SH-SY5Y (cell line): Measurements from ENCODE around the gene CEP85L.

Experiments used
- GATA2 ChIP-seq: IDR thresholded peaks from 2 replicates; pipeline ENCODE4 v1.6.1; 2011; ENCODE audit warnings: mild to moderate bottlenecking, low read depth, low read length
- GATA3 ChIP-seq: IDR thresholded peaks from 2 replicates; pipeline ENCODE4 v1.6.1; 2011; ENCODE audit warnings: low read depth, mild to moderate bottlenecking, low read length, moderate library complexity

DNA sequence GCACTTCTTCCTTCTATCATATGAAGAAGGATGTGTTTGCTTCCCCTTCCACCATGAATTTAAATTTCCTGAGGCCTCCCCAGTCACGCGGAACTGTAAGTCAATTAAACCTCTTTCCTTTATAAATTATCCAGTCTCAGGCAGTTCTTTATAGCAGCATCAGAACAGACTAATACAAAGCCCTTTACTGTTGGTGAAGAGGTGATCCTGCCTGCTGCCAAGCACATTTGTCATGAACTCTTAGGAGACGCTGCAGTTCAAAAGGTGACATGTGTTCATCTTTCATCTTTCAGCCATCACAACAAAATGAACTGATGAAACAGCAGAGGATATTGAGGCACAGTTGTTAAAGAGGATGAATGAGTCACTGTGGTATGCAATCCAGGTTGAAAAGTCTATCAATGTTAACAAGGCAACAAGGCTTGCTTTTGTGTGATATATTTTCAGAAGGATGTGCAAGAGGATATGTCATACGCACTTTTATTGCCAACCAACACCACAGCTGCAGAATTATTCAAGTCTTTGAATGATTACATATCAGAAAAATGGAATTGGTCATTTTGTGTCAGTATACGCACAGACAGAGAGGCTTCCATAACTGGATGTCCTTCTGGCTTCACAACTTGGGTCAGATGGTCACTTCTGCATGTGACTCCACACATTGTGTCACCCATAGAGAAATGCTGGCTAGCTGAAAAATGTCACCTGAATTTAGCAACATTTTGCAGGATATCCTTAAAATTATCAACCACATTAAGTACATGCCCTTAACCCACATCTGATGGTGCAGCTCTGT lies 155.7 kb downstream of the CEP85L start:
- no peak for TF ChIP-seq GATA2
- no peak for TF ChIP-seq GATA3
